GM18873 (cell line): ENCODE measurements around the gene TASP1.
"Not testable (repeated sequence)": the region's sequence is repeated elsewhere in the genome, so short reads cannot be mapped to it uniquely, and the experiment has no call there.

Experiments
- ATAC-seq: cut with Tn5 transposase; IDR thresholded peaks from one replicate; pipeline ENCODE4 v1.9.1; 2021; ENCODE audit warnings: mild to moderate bottlenecking, moderate library complexity, moderate number of reproducible peaks; ENCODE audit not compliant: unreplicated experiment, low FRiP score

The TASP1 gene

GRCh38 chr20:13416531-13416930, 222.2 kb downstream of the TASP1 start:
- ATAC-seq: no peak

DNA sequence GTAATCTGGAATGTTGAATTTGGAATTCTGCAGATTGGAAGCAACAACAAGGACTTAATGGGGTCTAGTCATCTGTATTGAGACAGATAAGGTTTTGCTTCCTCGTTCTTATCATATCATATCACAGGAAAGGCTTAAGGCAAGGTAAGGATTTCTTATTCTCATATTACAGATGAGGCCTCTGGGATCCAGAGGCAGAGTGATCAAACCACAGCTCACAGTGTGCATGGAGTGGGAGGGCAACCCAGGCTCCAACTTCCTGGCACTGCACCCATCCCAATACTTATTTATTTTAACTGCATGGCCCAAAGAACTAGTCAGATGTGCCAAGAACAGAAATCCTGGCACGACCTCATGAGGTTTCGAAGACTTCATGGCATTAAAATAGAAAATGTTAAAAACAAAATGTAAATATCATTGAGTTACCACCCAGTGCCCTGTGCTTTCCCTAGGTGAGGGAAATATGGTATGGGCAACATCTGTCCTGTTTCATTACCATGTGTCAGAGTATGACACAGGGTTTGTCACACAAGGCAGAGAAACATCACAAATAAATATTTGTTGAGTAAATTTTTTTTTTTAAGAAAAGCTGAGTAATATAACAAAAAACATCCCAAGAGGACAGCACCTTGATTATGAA, 225.8 kb downstream of the TASP1 start:
- ATAC-seq: no peak

GRCh38 chr20:13404293-13404692, 234.4 kb downstream of the TASP1 start:
- no peak for ATAC-seq

DNA sequence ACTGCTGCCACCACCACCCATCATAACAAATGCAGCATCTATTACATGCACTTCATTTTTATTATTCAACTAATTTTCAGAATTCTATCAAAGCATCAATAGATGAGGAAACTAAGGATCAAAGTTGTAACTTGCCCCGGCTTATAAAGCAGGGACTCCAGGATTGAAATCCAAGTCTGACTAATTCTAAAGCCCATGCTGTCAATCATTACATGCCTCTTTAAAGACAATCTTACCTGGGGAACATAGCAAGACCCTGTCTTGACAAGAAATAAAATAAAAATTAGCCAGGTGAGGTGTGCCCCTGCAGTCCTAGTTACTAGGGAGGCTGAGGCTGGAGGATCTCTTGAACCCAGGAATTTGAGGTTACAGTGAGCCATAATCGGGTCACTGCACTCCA, 235.3 kb downstream of the TASP1 start:
- ATAC-seq: no peak

GRCh38 chr20:13402986-13403385, 235.7 kb downstream of the TASP1 start:
- ATAC-seq: no peak

GRCh38 chr20:13402171-13402760, 236.5 kb downstream of the TASP1 start:
- no peak for ATAC-seq

- ATAC-seq: no peak
Observed at GRCh38 chr20:13401596-13401995, 237.1 kb downstream of the TASP1 start.

DNA sequence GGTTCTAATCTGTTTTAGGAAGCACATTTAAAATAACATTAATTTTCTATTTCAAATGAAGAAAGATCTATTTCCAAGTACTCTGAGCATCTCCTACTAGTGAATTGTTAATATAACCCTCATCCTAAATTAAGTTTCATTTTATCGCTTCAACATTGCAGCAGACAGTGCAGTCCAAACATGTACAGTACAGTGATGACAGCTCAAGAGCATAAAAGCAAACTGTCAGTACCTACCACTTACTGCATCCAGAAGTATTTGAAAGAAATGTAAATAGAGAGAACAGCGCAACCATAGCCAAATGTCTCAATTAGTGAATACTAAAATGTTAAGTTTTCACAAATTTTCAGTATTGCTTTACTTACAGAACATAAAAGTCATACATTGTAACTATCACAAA, 238.3 kb downstream of the TASP1 start:
- no peak for ATAC-seq

- no peak for ATAC-seq
Observed at GRCh38 chr20:13397300-13397724, 241.4 kb downstream of the TASP1 start.

DNA sequence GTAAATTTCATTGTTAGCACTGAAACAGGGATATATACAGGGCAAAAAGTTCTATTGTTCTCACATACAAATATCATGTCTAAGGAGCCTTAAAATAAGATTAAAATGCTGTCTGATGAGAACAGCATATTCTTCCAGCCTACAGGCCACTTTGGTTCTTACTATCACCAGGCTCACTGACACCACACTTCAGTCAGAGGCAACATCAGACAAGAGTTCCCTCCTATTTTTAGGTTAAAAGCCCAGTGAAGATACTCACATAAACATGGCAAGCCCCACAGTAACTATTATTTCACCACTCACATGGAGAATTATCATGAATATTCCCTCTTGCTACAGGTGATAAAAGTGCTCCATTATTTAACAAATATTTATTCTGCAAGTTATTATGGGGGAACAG, 241.9 kb downstream of the TASP1 start:
- no peak for ATAC-seq

DNA sequence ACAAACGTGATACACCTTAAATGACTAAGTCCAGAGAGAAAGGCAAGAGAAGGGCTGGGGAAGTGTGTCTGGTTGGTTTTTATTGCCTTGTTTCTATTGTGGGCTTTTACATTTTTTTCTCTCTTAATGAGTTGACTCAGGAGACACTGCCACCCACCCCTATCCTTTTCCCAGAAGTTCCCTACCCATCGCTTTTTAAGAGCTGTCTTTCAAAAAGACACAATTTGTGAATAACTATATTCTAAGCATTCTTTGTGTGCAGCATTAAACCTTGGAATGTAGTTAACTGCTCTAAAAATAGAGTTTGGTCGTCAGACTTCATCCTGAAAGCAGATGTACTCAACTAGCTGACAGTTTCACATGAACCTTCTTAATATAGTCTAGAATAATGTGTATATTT, 242.7 kb downstream of the TASP1 start:
- no peak for ATAC-seq

- no peak for ATAC-seq
Observed at GRCh38 chr20:13395232-13395631, 243.5 kb downstream of the TASP1 start.

DNA sequence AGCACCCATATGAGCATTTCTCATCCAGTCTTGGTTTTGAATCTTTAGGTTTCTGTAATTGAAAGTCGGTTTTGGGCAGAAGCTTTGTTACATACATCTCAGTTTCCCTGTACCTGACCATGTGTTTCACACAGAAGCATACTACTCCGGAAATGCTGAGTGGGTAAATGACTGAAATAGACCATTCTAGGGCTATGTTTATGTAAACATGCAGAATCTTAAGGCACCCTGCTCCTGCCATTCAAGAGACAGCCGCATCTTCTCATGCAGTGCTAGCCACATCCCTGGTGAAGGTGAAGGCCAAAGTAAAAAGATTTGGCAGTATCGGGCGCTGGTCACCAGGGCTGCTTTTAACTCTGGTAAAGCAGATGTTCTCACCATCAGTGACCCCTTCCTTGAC, 246.3 kb downstream of the TASP1 start:
- ATAC-seq: no peak

- no peak for ATAC-seq
Observed at GRCh38 chr20:13389115-13389514, 249.6 kb downstream of the TASP1 start.

DNA sequence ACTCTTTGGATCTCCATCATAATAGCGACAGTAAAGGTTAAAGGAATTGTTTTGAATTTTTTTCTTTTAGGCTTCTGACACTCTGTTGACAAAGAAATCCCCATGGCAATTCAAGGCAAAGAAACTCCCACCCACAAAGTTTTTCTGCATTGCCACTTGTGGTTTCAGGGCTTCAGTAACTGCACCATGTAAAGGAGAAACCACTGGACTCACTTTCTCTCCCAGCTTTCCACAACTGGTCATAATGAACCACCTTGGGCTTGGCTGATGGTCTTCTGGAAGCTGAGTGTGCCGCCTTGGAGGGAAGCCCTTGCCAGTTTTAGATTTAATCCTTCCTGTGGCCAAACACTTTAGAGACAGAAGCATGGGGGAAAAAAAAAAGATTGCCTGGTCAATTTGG, 254.6 kb downstream of the TASP1 start:
- no peak for ATAC-seq

DNA sequence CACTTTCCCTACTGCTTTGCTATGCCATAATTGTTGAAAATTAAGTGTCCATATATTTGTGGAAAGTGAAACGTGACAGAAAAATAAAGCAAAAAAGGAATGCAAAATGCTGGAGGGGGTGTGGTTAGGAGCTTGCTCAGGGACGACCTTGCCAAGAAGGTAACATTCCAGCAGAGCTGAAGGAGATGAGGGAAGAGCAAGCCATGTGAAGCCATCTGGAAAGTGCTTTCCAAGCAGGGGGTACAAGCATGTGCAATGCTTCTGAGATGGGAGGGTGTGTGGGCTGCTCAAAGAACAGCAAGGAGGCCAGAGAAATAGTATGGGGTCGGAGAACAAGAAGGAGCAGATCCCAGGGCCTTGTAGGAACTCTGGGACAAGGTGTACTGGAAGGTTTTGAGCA, 255.9 kb downstream of the TASP1 start:
- ATAC-seq: no peak

DNA sequence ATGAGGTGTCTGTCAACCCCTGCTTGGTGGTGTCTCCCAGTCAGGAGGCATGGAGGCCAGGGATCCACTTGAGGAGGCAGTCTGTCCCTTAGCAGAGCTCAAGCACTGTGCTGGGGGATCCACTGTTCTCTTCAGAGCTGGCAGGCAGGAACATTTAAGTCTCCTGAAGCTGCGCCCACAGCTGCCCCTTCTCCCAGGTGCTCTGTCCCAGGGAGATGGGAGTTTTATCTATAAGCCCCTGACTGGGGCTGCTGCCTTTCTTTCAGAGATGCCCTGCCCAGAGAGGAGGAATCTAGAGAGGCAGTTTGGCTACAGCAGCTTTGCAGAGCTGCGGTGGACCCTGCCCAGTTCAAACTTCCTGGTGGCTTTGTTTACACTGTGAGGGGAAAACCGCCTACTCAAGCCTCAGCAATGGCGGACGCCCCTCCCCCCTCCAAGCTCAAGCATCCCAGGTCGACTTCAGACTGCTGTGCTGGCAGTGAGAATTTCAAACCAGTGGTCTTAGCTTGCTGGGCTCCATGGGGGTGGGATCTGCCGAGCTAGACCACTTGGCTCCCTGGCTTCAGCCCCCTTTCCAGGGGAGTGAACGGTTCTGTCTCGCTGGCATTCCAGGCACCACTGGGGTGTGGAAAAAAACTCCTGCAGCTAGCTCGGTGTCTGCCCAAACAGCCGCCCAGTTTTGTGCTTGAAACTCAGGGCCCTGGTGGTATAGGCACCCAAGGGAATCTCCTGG, 258.1 kb downstream of the TASP1 start:
- not testable (repeated sequence) for ATAC-seq

DNA sequence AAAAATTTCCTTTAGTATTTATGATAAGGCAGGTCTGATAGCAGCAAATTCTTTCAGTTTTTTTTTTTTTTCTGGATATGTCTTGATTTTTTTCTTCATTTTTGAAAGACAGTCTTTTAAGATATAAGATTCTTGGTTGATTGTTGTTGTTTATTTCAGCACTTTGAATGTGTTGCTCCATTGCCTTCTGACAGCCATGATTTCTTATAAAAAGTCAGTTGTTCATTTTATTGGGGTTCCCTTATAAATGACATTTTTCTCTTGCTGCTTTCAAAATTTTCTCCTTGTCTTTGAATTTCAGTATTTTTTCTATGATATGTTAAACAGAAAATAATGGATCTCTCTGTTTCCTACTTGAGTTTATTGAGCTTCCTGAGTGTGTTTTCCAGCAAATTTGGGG, 265.3 kb downstream of the TASP1 start:
- ATAC-seq: no peak

DNA sequence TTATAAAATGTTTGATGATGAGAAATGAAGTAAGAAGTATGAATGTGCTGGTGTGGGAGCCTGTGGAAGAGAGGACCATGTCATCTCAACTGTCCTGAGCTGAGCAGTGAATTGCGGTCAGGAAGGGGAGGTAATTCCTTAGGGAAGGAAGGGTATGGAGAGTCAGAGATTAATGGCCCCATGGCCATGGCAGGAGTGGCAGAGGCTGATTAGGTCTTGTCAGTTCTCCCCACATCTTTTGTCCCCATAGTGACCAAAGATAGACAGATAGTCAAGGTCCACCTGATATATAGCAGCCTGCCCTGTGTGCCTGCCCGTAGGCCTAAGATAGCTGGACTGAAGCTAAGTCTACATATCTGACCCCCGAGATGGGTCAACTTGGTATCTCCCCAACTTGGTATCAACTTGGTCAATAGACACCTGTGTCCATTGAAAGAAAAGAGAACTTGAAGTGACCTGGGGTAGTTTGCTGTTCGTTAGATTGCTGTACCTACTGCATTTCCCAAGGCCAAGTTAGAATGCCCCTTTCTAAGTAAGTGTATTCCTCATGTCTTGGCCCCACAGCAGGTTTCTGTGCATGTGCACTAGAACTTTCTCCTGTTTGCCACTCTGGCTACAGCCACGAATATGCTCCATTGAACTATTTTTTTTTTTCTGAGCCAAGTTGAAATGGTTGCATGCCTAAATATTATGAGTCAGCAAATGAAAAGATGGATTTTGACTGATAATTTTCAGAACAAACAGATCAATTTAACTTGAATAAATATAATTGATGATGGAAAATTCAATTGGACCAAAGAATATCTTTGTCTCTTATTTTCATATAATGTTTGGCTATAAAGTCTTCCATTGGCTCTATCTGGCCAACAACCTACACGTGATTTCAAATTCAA, 274.2 kb downstream of the TASP1 start:
- ATAC-seq: no peak

DNA sequence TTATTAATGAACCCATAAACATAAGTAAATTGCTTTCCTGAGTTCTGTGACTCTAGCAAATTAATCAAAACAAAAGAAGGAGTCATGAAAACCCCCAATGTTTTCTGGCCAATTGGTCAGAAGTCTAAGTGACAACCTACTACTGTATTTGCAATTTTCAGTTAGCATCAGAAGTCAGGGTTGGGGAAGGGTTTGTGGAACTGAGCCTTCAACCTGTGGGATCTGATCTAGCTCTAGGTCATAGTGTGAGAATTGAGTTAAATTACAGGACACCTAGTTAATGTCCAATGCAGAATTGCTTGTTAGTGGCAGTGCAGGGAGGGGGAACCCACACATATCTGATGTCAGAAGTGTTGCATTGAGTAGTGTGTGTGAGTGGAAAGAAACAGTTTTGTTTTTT, 275.3 kb downstream of the TASP1 start:
- no peak for ATAC-seq

GRCh38 chr20:13362165-13362564, 276.6 kb downstream of the TASP1 start:
- ATAC-seq: not testable (repeated sequence)
